Transverse colon (tissue), 4 donors: ENCODE data around the gene BLID. TPM values are rescaled to one million over a fixed set of nuclear protein-coding genes. Genes with fewer than 3 reads are reported as not detected.

Experiments
- DNase-seq: peaks from one replicate; pipeline ENCODE4 v3.0.0-alpha.2; 2019
- H3K27ac ChIP-seq, 4 donors: fragments of 200-600 bp; sonication (generic); 2 replicates each; pipeline ENCODE4 v1.5.1; 2016 to 2018; ENCODE audit warnings: inconsistent platforms in 4 of 4
- H3K27me3 ChIP-seq: fragments of 200-600 bp; sonication (generic); 2 replicates; pipeline ENCODE4 v1.5.1; 2017; ENCODE audit warnings: inconsistent platforms
- H3K36me3 ChIP-seq, 4 donors: fragments of 200-600 bp; sonication (generic); 2 replicates each; pipeline ENCODE4 v1.5.1; 2017 to 2019; ENCODE audit warnings: inconsistent platforms in 4 of 4
- H3K4me1 ChIP-seq, 4 donors: fragments of 200-600 bp; sonication (generic); 2 replicates each; pipeline ENCODE4 v1.5.1; 2017 to 2020; ENCODE audit warnings: inconsistent platforms in 4 of 4
- H3K4me3 ChIP-seq, 4 donors: fragments of 200-600 bp; sonication (generic); 1 replicate in 1 of 4; 2 replicates in 3 of 4; pipeline versions ENCODE4 v1.5.1 to v1.6.1; 2017 to 2019; ENCODE audit warnings: inconsistent platforms in 4 of 4
- H3K9me3 ChIP-seq, 2 donors: fragments of 200-600 bp; sonication (generic); 2 replicates each; pipeline ENCODE4 v1.5.1; 2017 to 2019; ENCODE audit warnings: inconsistent platforms in 2 of 2
- EP300 ChIP-seq: sonication (generic); formaldehyde crosslinking; IDR thresholded peaks from one replicate; pipeline ENCODE4 v1.6.1; 2017; ENCODE audit warnings: antibody characterized with exemption, low read depth
- POLR2A ChIP-seq: fragments of 450-650 bp; IDR thresholded peaks from one replicate; pipeline ENCODE4 v1.6.1; 2016; ENCODE audit warnings: antibody characterized with exemption, mild to moderate bottlenecking, moderate library complexity
- POLR2AphosphoS5 ChIP-seq, 3 donors: sonication (generic); formaldehyde crosslinking; IDR thresholded peaks; one replicate each; pipeline ENCODE4 v1.6.1; 2016; ENCODE audit warnings: antibody characterized with exemption in 3 of 3
- WGBS, 2 donors: methylation state at CpG; one replicate each; pipeline ENCODE4 v1.1.5; 2018; ENCODE audit warnings: low coverage in 1 of 2; 5-methylcytosine and 5-hydroxymethylcytosine counted together
- in situ Hi-C, 4 donors: fragments of 200-750 bp; cut with MboI; loops; one replicate each; pipeline versions ENCODE4 v1.15.0 to v1.15.1; 2017; ENCODE audit warnings: low sequenced_read_pairs in 3 of 4, low pct_ligation_motif_present in 1 of 4, low pct_unique_long_range_greater_than_20kb in 1 of 4
- intact Hi-C: fragments of 100-400 bp; cut with DNase I; formaldehyde crosslinking; loops from one replicate; pipeline ENCODE4 v1.15.1; 2023; ENCODE audit warnings: low total_unique reads
- total RNA-seq, 4 donors: library from RNA; depleted of rRNA; stranded (reverse); fragments of >200 nt; gene quantifications; one replicate each; pipeline ENCODE4 v1.1.0, GENCODE V29; 2016
- TF ChIP-seq, protein P1 (sequence below), 5 experiments: fragments of 200-600 bp in 3 of 5; fragments of 450-650 bp in 2 of 5; sonication (generic) in 3 of 5; IDR thresholded peaks; 1 replicate in 2 of 5; 2 replicates in 3 of 5; pipeline ENCODE4 v1.5.1; 2016 to 2017; ENCODE audit warnings: antibody characterized with exemption in 5 of 5, inconsistent platforms in 3 of 5, mild to moderate bottlenecking in 2 of 5, moderate library complexity in 1 of 5

BLID gene
- total RNA-seq, 4 donors from 2014 or later: not detected

DNA sequence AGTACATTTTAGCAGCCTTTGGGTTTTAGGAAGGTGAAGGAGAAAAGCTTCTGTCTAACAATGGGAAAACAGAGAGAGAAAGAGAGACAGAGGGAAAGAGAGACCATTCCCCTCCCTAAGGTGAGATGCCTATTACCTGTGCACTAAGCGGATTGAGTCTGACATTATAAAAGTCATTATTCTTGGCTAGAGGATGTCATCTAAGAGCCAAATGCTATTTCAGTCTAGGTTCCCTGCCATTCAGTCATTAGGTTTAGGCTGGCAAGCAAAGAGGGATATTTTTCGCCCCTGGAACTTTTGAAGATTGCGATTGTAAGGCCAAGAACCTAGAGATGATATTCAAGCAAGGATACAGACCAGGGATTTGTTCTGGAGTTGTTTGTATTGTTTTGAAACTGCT is 7.2 kb downstream of the BLID start:
- 78 to 95% methylated on average over 3 of the region's 3 CpGs for WGBS, 2 donors
- in situ Hi-C loops: loop anchor here in 2 of 4 donors (10.0 kb wide), 1 partner anchor 454 kb away; no protein-coding TSS in a partner anchor

DNA sequence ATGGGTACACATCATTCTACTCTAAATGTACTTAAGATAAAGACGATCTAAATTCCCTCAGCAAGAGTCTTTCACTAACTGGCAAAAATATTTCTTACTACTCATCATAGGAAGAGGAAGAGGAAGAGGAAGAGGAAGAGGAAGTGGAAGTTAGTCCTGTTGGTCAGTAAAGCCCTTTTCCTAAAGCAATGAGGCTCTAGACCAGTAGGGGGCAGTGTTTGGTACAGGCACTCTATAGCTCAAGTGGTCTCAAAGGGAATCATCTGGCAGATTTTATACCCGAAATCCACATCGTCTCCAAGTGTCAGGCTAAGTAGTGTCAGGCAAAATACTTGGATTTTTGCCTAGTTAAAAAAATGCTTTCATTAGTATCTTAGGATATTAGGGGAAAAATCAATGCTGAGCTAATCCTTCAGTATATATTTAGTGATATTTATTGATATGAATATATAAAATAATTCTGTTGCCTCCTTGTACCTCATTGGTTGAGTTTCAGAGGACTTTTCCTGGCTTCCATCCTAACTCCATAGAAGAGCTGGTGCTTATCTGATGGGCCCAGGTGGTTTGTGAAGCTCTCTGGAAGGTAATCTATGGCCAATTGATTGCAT is 7.7 kb downstream of the BLID start:
- WGBS, 2 donors: 33 to 43% methylated on average over 1 to 3 of the region's 3 CpGs
- no peak for DNase-seq
- Histone ChIP-seq H3K4me3 (no peak overlapping the region), H3K27me3 (no peaks in the 10 kb centered on the region), H3K36me3 (no peaks in the 10 kb centered on the region), H3K9me3 (no peaks in the 10 kb centered on the region), H3K27ac (no peak overlapping the region), H3K4me1 (no peaks in the 10 kb centered on the region)
- TF ChIP-seq, protein P1, sequence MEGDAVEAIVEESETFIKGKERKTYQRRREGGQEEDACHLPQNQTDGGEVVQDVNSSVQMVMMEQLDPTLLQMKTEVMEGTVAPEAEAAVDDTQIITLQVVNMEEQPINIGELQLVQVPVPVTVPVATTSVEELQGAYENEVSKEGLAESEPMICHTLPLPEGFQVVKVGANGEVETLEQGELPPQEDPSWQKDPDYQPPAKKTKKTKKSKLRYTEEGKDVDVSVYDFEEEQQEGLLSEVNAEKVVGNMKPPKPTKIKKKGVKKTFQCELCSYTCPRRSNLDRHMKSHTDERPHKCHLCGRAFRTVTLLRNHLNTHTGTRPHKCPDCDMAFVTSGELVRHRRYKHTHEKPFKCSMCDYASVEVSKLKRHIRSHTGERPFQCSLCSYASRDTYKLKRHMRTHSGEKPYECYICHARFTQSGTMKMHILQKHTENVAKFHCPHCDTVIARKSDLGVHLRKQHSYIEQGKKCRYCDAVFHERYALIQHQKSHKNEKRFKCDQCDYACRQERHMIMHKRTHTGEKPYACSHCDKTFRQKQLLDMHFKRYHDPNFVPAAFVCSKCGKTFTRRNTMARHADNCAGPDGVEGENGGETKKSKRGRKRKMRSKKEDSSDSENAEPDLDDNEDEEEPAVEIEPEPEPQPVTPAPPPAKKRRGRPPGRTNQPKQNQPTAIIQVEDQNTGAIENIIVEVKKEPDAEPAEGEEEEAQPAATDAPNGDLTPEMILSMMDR (IDR thresholded peaks at IDR 0.05): peak in 3 of 5 experiments; percentile 30 to 37 (median 37)
- TF ChIP-seq EP300: no peak
- in situ Hi-C loops (loop anchor here in 2 of 4 donors (10.0 kb wide), 1 partner anchor 453 kb away; no protein-coding TSS in a partner anchor), intact Hi-C loops (no loop called here)

More for the DNA sequence above, 7.2 kb downstream of the BLID start:
- no peaks in the 10 kb centered on the region for H3K36me3 ChIP-seq
- no peaks in the 10 kb centered on the region for H3K9me3 ChIP-seq
- no peak for TF ChIP-seq POLR2A
- TF ChIP-seq EP300: no peak
- TF ChIP-seq, protein P1 (IDR thresholded peaks at IDR 0.05): no peak
- TF ChIP-seq POLR2AphosphoS5 (IDR thresholded peaks at IDR 0.05): no peak
- intact Hi-C loops: no loop called here
- H3K4me3 ChIP-seq: no peak overlapping the region
- no peak overlapping the region for H3K27ac ChIP-seq
- H3K27me3 ChIP-seq: no peaks in the 10 kb centered on the region
- no peaks in the 10 kb centered on the region for H3K4me1 ChIP-seq
- DNase-seq: no peak

DNA sequence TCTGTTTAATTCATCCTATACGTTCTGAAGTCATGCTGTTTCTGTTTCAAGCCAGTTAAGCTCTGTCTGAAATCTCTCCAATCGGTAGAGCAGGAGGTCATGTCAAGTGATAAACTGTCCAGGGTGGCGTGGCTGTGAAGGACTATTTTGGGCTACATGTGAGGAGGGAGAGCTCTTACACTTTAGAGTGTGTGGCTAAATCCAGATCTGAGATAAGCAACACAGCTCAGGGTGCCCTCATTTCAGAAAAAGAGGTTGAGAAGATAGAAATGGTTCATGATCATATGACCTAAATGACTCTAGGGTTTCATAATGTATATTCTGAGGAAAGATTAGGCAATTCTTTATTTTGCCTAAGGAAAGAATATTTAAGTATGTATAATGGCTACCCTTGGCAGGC is 8.4 kb downstream of the BLID start:
- in situ Hi-C loops: loop anchor here in 2 of 4 donors (10.0 kb wide), 1 partner anchor 453 kb away; no protein-coding TSS in a partner anchor
- no peak for DNase-seq
- H3K27me3 ChIP-seq: no peaks in the 10 kb centered on the region
- H3K36me3 ChIP-seq: no peaks in the 10 kb centered on the region
- 30 to 53% methylated on average over 2 to 3 of the region's 3 CpGs for WGBS, 2 donors
- H3K9me3 ChIP-seq: no peaks in the 10 kb centered on the region
- intact Hi-C loops: no loop called here
- no peak for TF ChIP-seq POLR2A
- TF ChIP-seq, protein P1 (IDR thresholded peaks at IDR 0.05): no peak
- TF ChIP-seq POLR2AphosphoS5 (IDR thresholded peaks at IDR 0.05): no peak
- TF ChIP-seq EP300: no peak
- H3K4me1 ChIP-seq: no peaks in the 10 kb centered on the region
- no peak overlapping the region for H3K4me3 ChIP-seq
- no peak overlapping the region for H3K27ac ChIP-seq

DNA sequence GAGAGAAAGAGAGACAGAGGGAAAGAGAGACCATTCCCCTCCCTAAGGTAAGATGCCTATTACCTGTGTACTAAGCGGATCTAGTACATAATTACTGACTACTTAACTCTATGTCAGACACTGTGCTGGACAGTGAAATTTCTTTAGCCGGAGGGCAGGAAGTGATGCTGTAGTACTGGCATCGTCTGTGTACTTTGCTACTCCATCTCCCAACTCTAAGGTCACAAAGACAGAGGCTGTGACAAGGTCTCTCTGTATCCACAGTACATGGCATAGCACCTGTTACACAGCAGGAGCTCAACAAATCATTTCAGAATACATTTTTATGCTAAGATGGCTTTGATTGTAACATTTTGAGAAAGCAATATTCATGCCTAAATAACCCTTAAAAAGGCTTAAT is 9.0 kb downstream of the BLID start:
- peaks cover 2% of the 10 kb centered on the region for H3K27me3 ChIP-seq
- H3K27ac ChIP-seq: no peak overlapping the region
- DNase-seq: no peak
- peaks cover 0 to 2% (median 0%) of the 10 kb centered on the region in 4 donors for H3K4me1 ChIP-seq
- intact Hi-C loops (no loop called here), in situ Hi-C loops (loop anchor here in 2 of 4 donors (10.0 kb wide), 1 partner anchor 452 kb away; no protein-coding TSS in a partner anchor)
- H3K36me3 ChIP-seq: no peaks in the 10 kb centered on the region
- 57 to 61% methylated on average over 3 of the region's 3 CpGs for WGBS, 2 donors
- no peak for TF ChIP-seq EP300
- TF ChIP-seq POLR2AphosphoS5 (IDR thresholded peaks at IDR 0.05): no peak
- TF ChIP-seq, protein P1 (IDR thresholded peaks at IDR 0.05): no peak
- TF ChIP-seq POLR2A: no peak
- H3K4me3 ChIP-seq: no peak overlapping the region
- H3K9me3 ChIP-seq: no peaks in the 10 kb centered on the region
